ENCODE measurements around the gene STPG1.
"Not testable (repeated sequence)": the region's sequence is repeated elsewhere in the genome, so short reads cannot be mapped to it uniquely, and the experiment has no call there.

The STPG1 gene

DNA sequence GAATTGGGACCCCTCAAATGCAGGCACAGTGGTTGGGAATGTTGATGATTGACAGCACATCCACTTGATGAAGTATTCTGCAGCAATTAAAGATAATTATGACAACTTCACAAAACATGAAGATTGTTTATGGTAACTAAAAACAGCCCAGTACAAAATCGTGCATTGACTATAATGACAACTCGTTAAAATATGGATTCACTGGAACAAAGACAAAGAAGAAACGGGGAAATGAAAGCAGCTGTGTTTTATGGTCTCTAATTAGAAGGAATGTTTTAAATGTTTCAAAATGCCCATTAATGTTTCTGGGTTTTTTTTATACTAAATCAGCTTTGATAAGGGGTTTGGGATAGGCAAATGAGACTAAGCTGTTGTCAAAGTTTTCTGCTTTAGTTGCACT lies 38.2 kb upstream of the STPG1 start:
- Histone ChIP-seq H4K91ac (ENCODE audit: low read length) (no peak overlapping the region), H3K4me3 (ENCODE audit: insufficient read depth in 1 of 2, low read depth in 1 of 2, low read length in 2 of 2) (no peak overlapping the region), H3K79me1 (replicated peaks; ENCODE audit: low read length, poor library complexity, severe bottlenecking) (no peaks in the 10 kb centered on the region), H2BK120ac (ENCODE audit: low read depth, low read length) (no peak overlapping the region), H2AK5ac (ENCODE audit: low read length, severe bottlenecking) (no peak overlapping the region), H3K14ac (ENCODE audit: low read length in 2 of 2) (no peak overlapping the region), H3K23ac (ENCODE audit: low read length in 2 of 2) (no peak overlapping the region), H2AFZ (ENCODE audit: low read depth, low read length) (no peak overlapping the region), H3K36me3 (ENCODE audit: control insufficient read depth in 1 of 2, insufficient read depth in 2 of 2, low read depth in 1 of 2, low read length in 2 of 2) (peaks cover 31 to 44% of the 10 kb centered on the region in 2 experiments), H4K8ac (ENCODE audit: low read length) (no peak overlapping the region), H3K4ac (ENCODE audit: low read depth in 1 of 2, low read length in 2 of 2) (no peak overlapping the region), H3K18ac (ENCODE audit: low read depth in 1 of 2, low read length in 2 of 2) (no peak overlapping the region), H3K9ac (ENCODE audit: low read length) (no peak overlapping the region), H2BK15ac (ENCODE audit: low read depth, poor library complexity, severe bottlenecking) (no peak overlapping the region), H3K27ac (ENCODE audit: low read length, poor library complexity, severe bottlenecking) (no peak overlapping the region), H3K9me3 (ENCODE audit: control insufficient read depth, low read length) (no peaks in the 10 kb centered on the region), H2BK5ac (ENCODE audit: low read depth, low read length, poor library complexity, severe bottlenecking) (no peak overlapping the region), H3K4me2 (ENCODE audit: low read length, poor library complexity, severe bottlenecking) (no peak overlapping the region), H3K27me3 (ENCODE audit: control insufficient read depth in 1 of 2, insufficient read depth in 1 of 2, low read length in 2 of 2) (peaks cover 0 to 31% of the 10 kb centered on the region in 2 experiments), H3K4me1 (ENCODE audit: control insufficient read depth, insufficient read depth, low read depth, low read length) (no peaks in the 10 kb centered on the region), H2BK12ac (ENCODE audit: low read length in 2 of 2) (no peak overlapping the region)
- WGBS = 93% methylated on average over 3 of the region's 3 CpGs
- DNase-seq = no peak

DNA sequence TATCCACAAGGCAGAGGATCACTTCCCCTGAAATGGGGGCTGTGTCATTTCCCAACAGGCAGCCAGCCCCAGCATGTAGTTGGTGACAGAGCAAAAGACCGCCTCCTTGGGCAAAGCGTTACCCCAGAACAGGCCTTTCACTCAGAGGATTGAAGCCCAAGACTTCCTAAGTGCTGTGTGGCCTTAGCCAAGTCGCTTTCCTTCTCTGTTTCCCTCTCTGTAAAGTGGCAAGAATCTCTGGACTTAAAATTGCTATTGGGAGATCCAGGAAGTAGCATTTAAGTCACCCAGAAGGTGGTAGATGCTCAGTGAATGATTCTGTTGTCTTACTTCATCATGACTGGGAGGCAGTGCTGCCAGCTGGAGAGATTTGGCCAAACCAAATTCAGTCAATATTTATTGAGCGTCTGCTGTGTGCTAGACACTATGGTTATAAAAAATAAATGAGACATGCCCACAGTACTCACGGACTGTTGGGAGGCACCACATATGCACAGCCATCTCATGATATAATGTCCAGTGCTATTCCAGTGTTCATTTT lies 37.3 kb upstream of the STPG1 start:
- H3K36me3 ChIP-seq (ENCODE audit: control insufficient read depth in 1 of 2, insufficient read depth in 2 of 2, low read depth in 1 of 2, low read length in 2 of 2) = peaks cover 27 to 44% of the 10 kb centered on the region in 2 experiments
- no peak overlapping the region for H3K18ac ChIP-seq (ENCODE audit: low read depth in 1 of 2, low read length in 2 of 2)
- no peak overlapping the region for H4K91ac ChIP-seq (ENCODE audit: low read length)
- H3K4me3 ChIP-seq (ENCODE audit: insufficient read depth in 1 of 2, low read depth in 1 of 2, low read length in 2 of 2) = no peak overlapping the region
- no peak overlapping the region for H2BK15ac ChIP-seq (ENCODE audit: low read depth, poor library complexity, severe bottlenecking)
- no peak overlapping the region for H2BK120ac ChIP-seq (ENCODE audit: low read depth, low read length)
- no peak overlapping the region for H3K27ac ChIP-seq (ENCODE audit: low read length, poor library complexity, severe bottlenecking)
- no peak overlapping the region for H2AK5ac ChIP-seq (ENCODE audit: low read length, severe bottlenecking)
- DNase-seq = no peak
- no peaks in the 10 kb centered on the region for H3K79me1 ChIP-seq (replicated peaks; ENCODE audit: low read length, poor library complexity, severe bottlenecking)
- no peak overlapping the region for H3K9ac ChIP-seq (ENCODE audit: low read length)
- H3K9me3 ChIP-seq (ENCODE audit: control insufficient read depth, low read length) = no peaks in the 10 kb centered on the region
- no peak overlapping the region for H3K4me2 ChIP-seq (ENCODE audit: low read length, poor library complexity, severe bottlenecking)
- no peak overlapping the region for H2AFZ ChIP-seq (ENCODE audit: low read depth, low read length)
- H4K8ac ChIP-seq (ENCODE audit: low read length) = no peak overlapping the region
- no peaks in the 10 kb centered on the region for H3K4me1 ChIP-seq (ENCODE audit: control insufficient read depth, insufficient read depth, low read depth, low read length)
- H2BK5ac ChIP-seq (ENCODE audit: low read depth, low read length, poor library complexity, severe bottlenecking) = no peak overlapping the region
- H3K14ac ChIP-seq (ENCODE audit: low read length in 2 of 2) = peak overlapping the region in 1 of 2 experiments; percentile 2
- 99% methylated on average over 5 of the region's 5 CpGs for WGBS
- H2BK12ac ChIP-seq (ENCODE audit: low read length in 2 of 2) = no peak overlapping the region
- no peak overlapping the region for H3K23ac ChIP-seq (ENCODE audit: low read length in 2 of 2)
- peaks cover 0 to 26% of the 10 kb centered on the region in 2 experiments for H3K27me3 ChIP-seq (ENCODE audit: control insufficient read depth in 1 of 2, insufficient read depth in 1 of 2, low read length in 2 of 2)
- no peak overlapping the region for H3K4ac ChIP-seq (ENCODE audit: low read depth in 1 of 2, low read length in 2 of 2)

DNA sequence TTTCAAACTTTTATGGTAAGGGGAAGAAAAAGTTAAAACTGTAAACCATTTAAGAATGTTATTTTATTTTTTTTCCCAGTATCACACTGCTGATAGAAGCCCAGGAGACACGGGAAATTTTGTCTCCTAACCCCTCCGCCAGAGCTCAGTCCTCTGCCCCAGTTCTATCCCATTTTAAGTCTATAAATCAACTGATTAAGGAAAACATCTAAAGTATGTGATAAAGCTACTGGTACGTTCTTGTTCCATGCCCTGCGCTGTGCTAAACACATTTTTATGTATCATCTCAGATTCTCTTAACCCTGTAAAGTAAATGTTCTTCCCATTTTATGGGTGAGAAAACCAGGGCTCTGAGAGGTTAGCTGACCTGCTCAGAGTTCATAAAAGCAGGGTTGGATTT lies 36.7 kb upstream of the STPG1 start:
- H2BK5ac ChIP-seq (ENCODE audit: low read depth, low read length, poor library complexity, severe bottlenecking) = no peak overlapping the region
- no CpG with 5 or more reads among the region's 4 CpGs for WGBS
- no peak overlapping the region for H3K4me2 ChIP-seq (ENCODE audit: low read length, poor library complexity, severe bottlenecking)
- H3K4ac ChIP-seq (ENCODE audit: low read depth in 1 of 2, low read length in 2 of 2) = no peak overlapping the region
- H2BK12ac ChIP-seq (ENCODE audit: low read length in 2 of 2) = no peak overlapping the region
- H2AFZ ChIP-seq (ENCODE audit: low read depth, low read length) = no peak overlapping the region
- H3K23ac ChIP-seq (ENCODE audit: low read length in 2 of 2) = no peak overlapping the region
- H2AK5ac ChIP-seq (ENCODE audit: low read length, severe bottlenecking) = no peak overlapping the region
- DNase-seq = no peak
- H3K18ac ChIP-seq (ENCODE audit: low read depth in 1 of 2, low read length in 2 of 2) = no peak overlapping the region
- H3K14ac ChIP-seq (ENCODE audit: low read length in 2 of 2) = no peak overlapping the region
- no peak overlapping the region for H2BK120ac ChIP-seq (ENCODE audit: low read depth, low read length)
- no peak overlapping the region for H3K27ac ChIP-seq (ENCODE audit: low read length, poor library complexity, severe bottlenecking)
- no peak overlapping the region for H2BK15ac ChIP-seq (ENCODE audit: low read depth, poor library complexity, severe bottlenecking)
- H3K4me1 ChIP-seq (ENCODE audit: control insufficient read depth, insufficient read depth, low read depth, low read length) = no peaks in the 10 kb centered on the region
- H3K36me3 ChIP-seq (ENCODE audit: control insufficient read depth in 1 of 2, insufficient read depth in 2 of 2, low read depth in 1 of 2, low read length in 2 of 2) = peaks cover 22 to 39% of the 10 kb centered on the region in 2 experiments
- no peak overlapping the region for H3K9ac ChIP-seq (ENCODE audit: low read length)
- H3K9me3 ChIP-seq (ENCODE audit: control insufficient read depth, low read length) = no peaks in the 10 kb centered on the region
- no peak overlapping the region for H4K91ac ChIP-seq (ENCODE audit: low read length)
- H3K27me3 ChIP-seq (ENCODE audit: control insufficient read depth in 1 of 2, insufficient read depth in 1 of 2, low read length in 2 of 2) = peaks cover 0 to 21% of the 10 kb centered on the region in 2 experiments
- no peaks in the 10 kb centered on the region for H3K79me1 ChIP-seq (replicated peaks; ENCODE audit: low read length, poor library complexity, severe bottlenecking)
- no peak overlapping the region for H4K8ac ChIP-seq (ENCODE audit: low read length)
- no peak overlapping the region for H3K4me3 ChIP-seq (ENCODE audit: insufficient read depth in 1 of 2, low read depth in 1 of 2, low read length in 2 of 2)

DNA sequence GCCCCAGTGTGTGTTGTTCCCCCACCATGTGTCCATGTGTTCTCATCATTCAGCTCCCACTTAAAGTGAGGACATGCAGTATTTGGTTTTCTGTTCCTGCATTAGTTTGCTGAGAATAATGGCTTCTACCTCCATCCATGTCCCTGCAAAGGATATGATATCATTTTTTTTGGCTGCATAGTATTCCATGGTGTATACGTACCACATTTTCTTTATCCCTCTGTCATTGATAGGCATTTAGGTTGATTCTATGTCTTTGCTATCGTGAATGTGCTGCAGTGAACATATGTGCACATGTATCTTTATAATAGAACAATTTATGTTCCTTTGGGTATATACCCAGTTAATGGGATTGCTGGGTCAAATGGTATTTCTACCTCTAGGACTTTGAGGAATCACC lies 32.9 kb upstream of the STPG1 start:
- no CpG with 5 or more reads among the region's 2 CpGs for WGBS
- H4K91ac ChIP-seq (ENCODE audit: low read length); H2BK120ac ChIP-seq (ENCODE audit: low read depth, low read length); H3K4ac ChIP-seq (ENCODE audit: low read depth in 1 of 2, low read length in 2 of 2); H3K27me3 ChIP-seq (ENCODE audit: control insufficient read depth in 1 of 2, insufficient read depth in 1 of 2, low read length in 2 of 2); H3K9ac ChIP-seq (ENCODE audit: low read length); H2AK5ac ChIP-seq (ENCODE audit: low read length, severe bottlenecking); H2BK15ac ChIP-seq (ENCODE audit: low read depth, poor library complexity, severe bottlenecking); H3K4me1 ChIP-seq (ENCODE audit: control insufficient read depth, insufficient read depth, low read depth, low read length); H3K4me3 ChIP-seq (ENCODE audit: insufficient read depth in 1 of 2, low read depth in 1 of 2, low read length in 2 of 2); H2BK5ac ChIP-seq (ENCODE audit: low read depth, low read length, poor library complexity, severe bottlenecking); DNase-seq; H3K9me3 ChIP-seq (ENCODE audit: control insufficient read depth, low read length); H3K14ac ChIP-seq (ENCODE audit: low read length in 2 of 2); H2AFZ ChIP-seq (ENCODE audit: low read depth, low read length); H3K18ac ChIP-seq (ENCODE audit: low read depth in 1 of 2, low read length in 2 of 2); H3K23ac ChIP-seq (ENCODE audit: low read length in 2 of 2); H3K79me1 ChIP-seq (replicated peaks; ENCODE audit: low read length, poor library complexity, severe bottlenecking); H3K4me2 ChIP-seq (ENCODE audit: low read length, poor library complexity, severe bottlenecking); H4K8ac ChIP-seq (ENCODE audit: low read length); H2BK12ac ChIP-seq (ENCODE audit: low read length in 2 of 2); H3K27ac ChIP-seq (ENCODE audit: low read length, poor library complexity, severe bottlenecking): not testable (repeated sequence)
- H3K36me3 ChIP-seq (ENCODE audit: control insufficient read depth in 1 of 2, insufficient read depth in 2 of 2, low read depth in 1 of 2, low read length in 2 of 2) = peaks cover 18 to 40% of the 10 kb centered on the region in 2 experiments
